Esophagus muscularis mucosa (tissue), 3 donors: ENCODE data around the gene CDC34.
A peak's percentile ranks its signal among the peaks of the same experiment; 100 is the strongest.

Experiments
- CTCF ChIP-seq, 3 experiments: fragments of 200-600 bp in 2 of 3; fragments of 450-650 bp in 1 of 3; sonication (generic) in 2 of 3; IDR thresholded peaks; one replicate each; pipeline ENCODE4 v1.5.1; 2017 to 2019; ENCODE audit warnings: antibody characterized with exemption in 3 of 3, mild to moderate bottlenecking in 2 of 3, moderate library complexity in 1 of 3
- EP300 ChIP-seq: sonication (generic); formaldehyde crosslinking; IDR thresholded peaks from one replicate; pipeline ENCODE4 v1.6.1; 2017; ENCODE audit warnings: antibody characterized with exemption

- peak; percentile 56 to 84 (median 61) for TF ChIP-seq CTCF (IDR thresholded peaks at IDR 0.05)
- no peak for TF ChIP-seq EP300
Observed at GRCh38 chr19:584240-585001, 52.9 kb downstream of the CDC34 start.
